SK-N-SH (cell line): Measurements from ENCODE around the gene MAB21L1. TPM values are rescaled to one million over a fixed set of nuclear protein-coding genes. Genes with fewer than 3 reads are reported as not detected.

Experiments
- CTCF ChIA-PET: fragments of 300-600, 350-600 bp; formaldehyde crosslinking; extraction: SDS; loops from one replicate; lab custom pipeline; 2021; lab: Yijun Ruan, JAX
- POLR2A ChIA-PET: fragments of 350-600 bp; sonication (Branson Sonifier 250); formaldehyde crosslinking; extraction: SDS; loops from one replicate; lab custom pipeline; 2020; ENCODE audit warnings: antibody characterized with exemption, inconsistent platforms; lab: Yijun Ruan, JAX
- DNase-seq: peaks from one replicate; pipeline ENCODE4 v3.0.0; 2012
- H2AFZ ChIP-seq: fragments of 200-600 bp; sonication (generic); 2 replicates; pipeline ENCODE4 v1.8.1; 2016; ENCODE audit warnings: antibody characterized with exemption, mild to moderate bottlenecking, low read depth
- H3F3A ChIP-seq: fragments of 200-600 bp; sonication (generic); replicated peaks from 2 replicates; pipeline ENCODE3; 2016; ENCODE audit warnings: antibody characterized with exemption, mild to moderate bottlenecking; ENCODE audit not compliant: insufficient read depth
- H3K27ac ChIP-seq, 2 experiments: fragments of 200-500 bp in 1 of 2; fragments of 200-600 bp in 1 of 2; sonication (Bioruptor generic) in 1 of 2; sonication (generic), shearing (Covaris generic) in 1 of 2; 2 replicates each; pipeline versions ENCODE4 v1.5.1 to v1.6.1; 2014 to 2016; ENCODE audit warnings: low read depth in 2 of 2, inconsistent platforms in 1 of 2, low read length in 1 of 2, mild to moderate bottlenecking in 1 of 2, mixed read lengths in 1 of 2
- H3K27me3 ChIP-seq: fragments of 200-600 bp; sonication (generic), shearing (Covaris generic); 2 replicates; pipeline ENCODE4 v1.6.1; 2016; ENCODE audit warnings: mixed run types; ENCODE audit not compliant: insufficient read depth
- H3K36me3 ChIP-seq, 2 experiments: fragments of 200-500 bp in 1 of 2; fragments of 200-600 bp in 1 of 2; sonication (Bioruptor generic) in 1 of 2; sonication (generic) in 1 of 2; replicated peaks in 1 of 2; 2 replicates each; pipeline versions ENCODE3 to v1.5.1; 2014 to 2016; ENCODE audit warnings: low read length in 1 of 2, mild to moderate bottlenecking in 1 of 2; ENCODE audit not compliant: insufficient read depth in 2 of 2, control insufficient read depth in 1 of 2
- H3K4me1 ChIP-seq, 2 experiments: fragments of 200-500 bp in 1 of 2; fragments of 200-600 bp in 1 of 2; sonication (Bioruptor generic) in 1 of 2; sonication (generic), shearing (Covaris generic) in 1 of 2; 2 replicates each; pipeline versions ENCODE4 v1.5.1 to v1.6.1; 2014 to 2016; ENCODE audit warnings: low read depth in 1 of 2, low read length in 1 of 2, mixed run types in 1 of 2; ENCODE audit not compliant: insufficient read depth in 2 of 2, control insufficient read depth in 1 of 2
- H3K4me2 ChIP-seq: fragments of 200-600 bp; sonication (generic), shearing (Covaris generic); 2 replicates; pipeline ENCODE4 v1.6.1; 2017; ENCODE audit warnings: mixed run types
- H3K4me3 ChIP-seq, 2 experiments: fragments of 200-500 bp in 1 of 2; fragments of 200-600 bp in 1 of 2; sonication (Bioruptor generic) in 1 of 2; sonication (generic), shearing (Covaris generic) in 1 of 2; 2 replicates each; pipeline versions ENCODE4 v1.5.1 to v1.8.1; 2014 to 2016; ENCODE audit warnings: low read depth in 2 of 2, inconsistent platforms in 1 of 2, low read length in 1 of 2, mild to moderate bottlenecking in 1 of 2, mixed read lengths in 1 of 2, moderate library complexity in 1 of 2
- H3K79me2 ChIP-seq: fragments of 200-600 bp; sonication (generic); 2 replicates; pipeline ENCODE4 v1.8.1; 2017; ENCODE audit warnings: mild to moderate bottlenecking; ENCODE audit not compliant: insufficient read depth
- H3K9ac ChIP-seq: fragments of 200-600 bp; sonication (generic); 2 replicates; pipeline ENCODE4 v1.6.1; 2017; ENCODE audit warnings: mixed run types
- H3K9me2 ChIP-seq: fragments of 200-600 bp; sonication (generic); 2 replicates; pipeline ENCODE4 v1.6.1; 2017; ENCODE audit warnings: mixed run types
- H3K9me3 ChIP-seq: fragments of 200-600 bp; sonication (generic); 2 replicates; pipeline ENCODE4 v1.6.1; 2017; ENCODE audit warnings: mixed run types, mild to moderate bottlenecking, moderate library complexity
- H4K20me1 ChIP-seq: fragments of 200-600 bp; sonication (generic); 2 replicates; pipeline ENCODE4 v1.6.1; 2017; ENCODE audit warnings: mild to moderate bottlenecking, mixed run types; ENCODE audit not compliant: insufficient read depth
- CHD2 ChIP-seq: fragments of 150-350 bp; IDR thresholded peaks from 2 replicates; pipeline ENCODE4 v1.6.1; 2018; ENCODE audit warnings: low read length; ENCODE audit not compliant: partially characterized antibody
- EP300 ChIP-seq, 2 experiments: IDR thresholded peaks; 2 replicates each; pipeline versions ENCODE4 v1.4.0 to v1.6.1; 2012; ENCODE audit warnings: borderline replicate concordance in 1 of 2, low read depth in 1 of 2, low read length in 1 of 2
- EZH2phosphoT487 ChIP-seq: fragments of 200-600 bp; sonication (generic); IDR thresholded peaks from 2 replicates; pipeline ENCODE4 v1.6.1; 2017; ENCODE audit warnings: low read depth, mixed run types, mild to moderate bottlenecking, antibody characterized with exemption, moderate library complexity, borderline replicate concordance
- FOSL2 ChIP-seq: IDR thresholded peaks from 2 replicates; pipeline ENCODE4 v1.4.0; 2012; ENCODE audit warnings: low read depth, mild to moderate bottlenecking, moderate library complexity, borderline replicate concordance
- FOXJ3 ChIP-seq: sonication (generic); formaldehyde crosslinking; IDR thresholded peaks from 2 replicates; pipeline ENCODE4 v1.5.1; 2020; ENCODE audit warnings: mild to moderate bottlenecking, missing genetic modification reagents
- GABPA ChIP-seq: IDR thresholded peaks from 2 replicates; pipeline ENCODE4 v1.4.0; 2012; ENCODE audit warnings: low read depth, mild to moderate bottlenecking
- JUND ChIP-seq: IDR thresholded peaks from 2 replicates; pipeline ENCODE4 v1.4.0; 2012
- NFIC ChIP-seq: IDR thresholded peaks from 2 replicates; pipeline ENCODE4 v1.4.0; 2012; ENCODE audit warnings: borderline replicate concordance
- NRF1 ChIP-seq: IDR thresholded peaks from 2 replicates; pipeline ENCODE4 v1.6.1; 2012; ENCODE audit warnings: low read depth, mild to moderate bottlenecking, low read length
- POLR2AphosphoS5 ChIP-seq: IDR thresholded peaks from 2 replicates; pipeline ENCODE4 v1.6.1; 2012; ENCODE audit warnings: low read depth, low read length
- REST ChIP-seq: IDR thresholded peaks from 2 replicates; pipeline ENCODE4 v1.6.1; 2012; ENCODE audit warnings: mild to moderate bottlenecking, low read depth, low read length, moderate library complexity
- RFX5 ChIP-seq: IDR thresholded peaks from 2 replicates; pipeline ENCODE4 v1.6.1; 2012; ENCODE audit warnings: mild to moderate bottlenecking, improper control_type of control experiment, low read length
- RXRA ChIP-seq: IDR thresholded peaks from 2 replicates; pipeline ENCODE4 v1.4.0; 2012; ENCODE audit warnings: low read depth, mild to moderate bottlenecking, borderline replicate concordance
- TAF1 ChIP-seq: IDR thresholded peaks from 2 replicates; pipeline ENCODE4 v1.6.1; 2012; ENCODE audit warnings: low read depth, mild to moderate bottlenecking, low read length, moderate library complexity, borderline replicate concordance
- TEAD4 ChIP-seq: IDR thresholded peaks from 2 replicates; pipeline ENCODE4 v1.4.0; 2012; ENCODE audit warnings: mild to moderate bottlenecking, borderline replicate concordance; ENCODE audit not compliant: insufficient read depth
- USF1 ChIP-seq: IDR thresholded peaks from 2 replicates; pipeline ENCODE4 v1.4.0; 2012; ENCODE audit warnings: low read depth, borderline replicate concordance
- USF2 ChIP-seq: fragments of 150-350 bp; IDR thresholded peaks from 2 replicates; pipeline ENCODE4 v1.6.1; 2017; ENCODE audit warnings: antibody characterized with exemption, low read length, low read depth, borderline replicate concordance
- ZBTB33 ChIP-seq: IDR thresholded peaks from 2 replicates; pipeline ENCODE4 v1.4.0; 2012; ENCODE audit warnings: low read depth, borderline replicate concordance
- WGBS: methylation state at CpG from one replicate; pipeline ENCODE4 v1.1.6; 2017; ENCODE audit warnings: low lambda C conversion rate; 5-methylcytosine and 5-hydroxymethylcytosine counted together
- polyA plus RNA-seq, 3 experiments: library from polyadenylated mRNA; depleted of rRNA; stranded (reverse); fragments of >200 nt; gene quantifications; 2 replicates each; pipeline ENCODE4 v1.2.3, GENCODE V29; 2012

Gene MAB21L1
- polyA plus RNA-seq, 1 of the 3 experiments (the other 2 are of a cell fraction): 42.3 TPM

- no peak for TF ChIP-seq TEAD4
- TF ChIP-seq FOXJ3 (CRISPR knock-in tag): no peak
- peak; percentile 23; the same call in 1 of the 2 replicates for TF ChIP-seq TAF1
- TF ChIP-seq EP300 (IDR thresholded peaks at IDR 0.05; ENCODE audit: borderline replicate concordance in 1 of 2, low read depth in 1 of 2, low read length in 1 of 2): no peak
- TF ChIP-seq USF1: no peak
- no peak for TF ChIP-seq ZBTB33
- no peak for TF ChIP-seq NFIC
- TF ChIP-seq, all 33 proteins: peak for 6
Observed at GRCh38 chr13:35479038-35479492, 2.6 kb upstream of the MAB21L1 start (continued).

GRCh38 chr13:35478271-35479037 lies 2.0 kb upstream of the MAB21L1 start:
- H3K9me2 ChIP-seq: no peaks in the 10 kb centered on the region
- CTCF ChIA-PET: interaction anchor here (0.6 to 5.7 kb wide), 10 partner anchors 54 to 341 kb away, joined by 3 to 30 read pairs (median 4); no protein-coding TSS in a partner anchor
- H3K4me2 ChIP-seq: peak overlapping the region; percentile 82
- WGBS: 14% methylated on average over 41 of the region's 51 CpGs
- H4K20me1 ChIP-seq: no peaks in the 10 kb centered on the region; the same call in 1 of the 2 replicates
- peaks cover 16 to 18% of the 10 kb centered on the region in 2 experiments for H3K36me3 ChIP-seq
- H2AFZ ChIP-seq: peak overlapping the region; percentile 75; the same call in 1 of the 2 replicates
- H3K9me3 ChIP-seq: no peaks in the 10 kb centered on the region
- H3K27me3 ChIP-seq: no peaks in the 10 kb centered on the region
- peak overlapping the region; percentile 93 to 99 for H3K27ac ChIP-seq
- peaks cover 100% of the 10 kb centered on the region for H3K79me2 ChIP-seq
- peak overlapping the region; percentile 64 to 82 for H3K4me3 ChIP-seq
- peak overlapping the region; percentile 89 for H3K9ac ChIP-seq
- peaks cover 4 to 6% of the 10 kb centered on the region in 2 experiments; a peak in 3 of 4 replicates for H3K4me1 ChIP-seq
- peaks cover 40% of the 10 kb centered on the region for H3F3A ChIP-seq
- POLR2A ChIA-PET: interaction anchor here (0.7 to 2.9 kb wide), 12 partner anchors 21 to 311 kb away, joined by 3 to 31 read pairs (median 4); no protein-coding TSS in a partner anchor
- peak; percentile 56 for DNase-seq
- TF ChIP-seq NRF1 (no peak), POLR2AphosphoS5 (0 out of 2 replicates have a peak, but pooled peaks have one; percentile 16), CHD2 (no peak), GABPA (no peak), JUND (no peak), RXRA (no peak), USF1 (no peak), USF2 (no peak), FOSL2 (no peak), TEAD4 (no peak), REST (0 out of 2 replicates have a peak, but pooled peaks have one; percentile 19), EP300 (IDR thresholded peaks at IDR 0.05; ENCODE audit: borderline replicate concordance in 1 of 2, low read depth in 1 of 2, low read length in 1 of 2) (no peak), EZH2phosphoT487 (no peak), RFX5 (no peak)
